ENCODE data around the gene HCFC1.

DNA sequence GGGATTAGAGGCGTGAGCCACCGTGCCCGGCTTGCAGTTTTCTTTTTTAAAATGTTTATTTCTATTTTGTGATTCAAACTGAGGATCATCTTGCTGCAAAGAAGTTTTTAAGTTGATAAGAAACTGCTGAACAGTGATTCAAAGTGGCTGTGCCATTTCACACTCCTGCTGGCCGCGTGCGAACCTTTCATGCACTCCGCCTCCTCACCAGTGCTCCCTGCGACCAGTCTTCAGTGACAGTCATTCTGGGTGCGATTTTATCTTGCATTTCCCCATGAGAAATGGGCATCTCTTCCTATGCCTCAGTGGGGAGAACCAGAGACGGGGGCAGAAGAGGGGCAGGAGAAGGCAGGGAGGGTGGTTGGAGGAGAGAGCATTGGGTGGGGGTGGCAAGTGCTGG is 22.4 kb upstream of the HCFC1 start:
- TF ChIP-seq, protein P1, sequence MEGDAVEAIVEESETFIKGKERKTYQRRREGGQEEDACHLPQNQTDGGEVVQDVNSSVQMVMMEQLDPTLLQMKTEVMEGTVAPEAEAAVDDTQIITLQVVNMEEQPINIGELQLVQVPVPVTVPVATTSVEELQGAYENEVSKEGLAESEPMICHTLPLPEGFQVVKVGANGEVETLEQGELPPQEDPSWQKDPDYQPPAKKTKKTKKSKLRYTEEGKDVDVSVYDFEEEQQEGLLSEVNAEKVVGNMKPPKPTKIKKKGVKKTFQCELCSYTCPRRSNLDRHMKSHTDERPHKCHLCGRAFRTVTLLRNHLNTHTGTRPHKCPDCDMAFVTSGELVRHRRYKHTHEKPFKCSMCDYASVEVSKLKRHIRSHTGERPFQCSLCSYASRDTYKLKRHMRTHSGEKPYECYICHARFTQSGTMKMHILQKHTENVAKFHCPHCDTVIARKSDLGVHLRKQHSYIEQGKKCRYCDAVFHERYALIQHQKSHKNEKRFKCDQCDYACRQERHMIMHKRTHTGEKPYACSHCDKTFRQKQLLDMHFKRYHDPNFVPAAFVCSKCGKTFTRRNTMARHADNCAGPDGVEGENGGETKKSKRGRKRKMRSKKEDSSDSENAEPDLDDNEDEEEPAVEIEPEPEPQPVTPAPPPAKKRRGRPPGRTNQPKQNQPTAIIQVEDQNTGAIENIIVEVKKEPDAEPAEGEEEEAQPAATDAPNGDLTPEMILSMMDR (conservative IDR thresholded peaks at IDR 0.05; ENCODE audit: low read depth, low read length) = no peak
- TF ChIP-seq EZH2 (IDR thresholded peaks at IDR 0.05; ENCODE audit: borderline replicate concordance, low read depth, low read length, poor library complexity, severe bottlenecking) = no peak
